GM18507 (cell line): ENCODE results near the gene RGS7.

Source experiments
- DNase-seq: peaks from one replicate; pipeline ENCODE4 v3.0.0; 2011; ENCODE audit warnings: low read depth; ENCODE audit not compliant: insufficient read length; ENCODE audit errors: extremely low spot score
- FAIRE-seq: peaks from 2 replicates; lab custom pipeline; 2011; peaks lifted over from hg19 to GRCh38; lab: Jason Lieb, UNC

Gene RGS7

GRCh38 chr1:240967070-240967724 lies 389.8 kb downstream of the RGS7 start:
- FAIRE-seq (no peak), DNase-seq (no peak)

DNA sequence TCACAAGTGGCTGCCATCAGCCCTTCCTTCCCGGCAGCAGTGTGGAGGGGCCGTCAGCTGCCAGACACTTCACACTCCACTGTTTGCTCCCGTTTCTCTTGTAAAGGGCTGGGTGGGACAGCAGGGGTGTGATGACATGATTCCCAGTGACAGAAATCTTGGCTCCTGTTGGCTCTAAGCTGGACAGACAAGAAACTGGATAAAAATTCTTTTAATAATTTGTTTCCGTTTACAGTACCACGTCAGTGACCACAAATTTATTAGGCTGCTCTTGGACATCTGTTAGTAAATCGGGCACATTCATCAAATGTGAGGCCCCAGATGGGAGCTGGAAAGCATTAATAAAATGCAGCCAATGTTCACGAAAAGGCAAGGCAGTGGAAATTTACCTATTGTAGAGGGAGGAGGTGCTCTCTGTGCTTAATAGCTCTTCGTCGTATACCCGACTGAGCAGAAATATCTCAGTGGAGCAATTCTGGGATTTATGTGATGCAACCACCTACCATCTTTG lies 391.4 kb downstream of the RGS7 start:
- FAIRE-seq (no peak), DNase-seq (no peak)

DNA sequence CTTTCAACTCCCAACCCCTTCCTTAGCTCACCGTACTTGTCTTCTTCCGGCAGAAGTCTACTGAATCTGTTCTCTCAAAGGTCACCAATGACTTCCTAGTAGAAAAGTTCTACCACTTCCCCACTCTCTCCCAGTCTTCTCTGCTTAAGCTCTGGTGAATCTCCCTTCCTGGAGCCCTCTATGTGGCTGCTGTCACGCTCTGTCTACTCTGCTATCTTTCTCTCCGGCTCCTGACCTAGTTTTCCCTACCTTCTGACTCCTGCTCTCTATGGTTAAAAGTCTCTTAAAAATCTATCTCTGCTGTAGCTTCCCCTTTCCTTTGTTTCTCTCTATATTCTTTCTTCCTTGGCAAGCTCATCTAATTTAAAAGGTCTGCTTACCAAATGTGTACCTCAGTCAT lies 394.9 kb downstream of the RGS7 start:
- FAIRE-seq (no peak), DNase-seq (no peak)

DNA sequence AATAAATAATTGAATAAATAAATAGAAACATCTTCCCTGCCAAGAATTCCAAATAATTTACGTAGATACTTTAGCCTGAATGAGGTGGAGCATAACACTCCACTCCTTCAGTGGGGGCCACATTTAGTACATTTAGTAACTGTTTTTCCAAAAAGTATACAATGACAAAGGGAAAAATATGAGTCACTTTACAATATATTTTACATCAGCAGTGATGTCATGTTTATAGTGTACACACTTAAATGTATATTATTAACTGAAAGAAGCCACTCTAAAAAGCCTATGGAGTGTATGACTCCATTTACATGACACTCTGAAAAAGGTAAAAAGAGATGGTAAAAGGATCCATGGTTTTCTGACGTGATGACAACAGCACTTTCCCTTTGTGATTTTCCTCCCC lies 400.6 kb downstream of the RGS7 start:
- DNase-seq = no peak
- FAIRE-seq = no peak

DNA sequence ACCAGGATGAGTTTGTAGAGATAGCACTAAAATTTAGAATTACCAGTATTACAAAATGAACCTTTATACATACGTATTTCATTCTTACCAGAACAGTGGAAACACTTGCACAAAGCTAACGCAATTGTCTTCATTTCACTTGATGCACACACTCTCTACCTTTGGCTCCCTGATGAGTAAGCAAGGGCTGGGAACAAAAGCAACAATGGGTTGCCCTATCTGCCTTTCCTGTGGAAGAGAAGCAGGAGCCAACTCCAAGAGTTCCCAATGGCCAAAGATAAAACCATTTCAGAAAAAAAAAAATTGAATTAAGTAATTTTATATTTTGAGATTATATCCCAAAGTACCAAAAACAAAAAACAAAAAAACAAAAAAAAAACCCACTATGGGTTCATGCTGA lies 401.0 kb downstream of the RGS7 start:
- no peak for DNase-seq
- no peak for FAIRE-seq

- DNase-seq (no peak), FAIRE-seq (no peak)
Observed at GRCh38 chr1:240947438-240948224, 409.4 kb downstream of the RGS7 start.

- DNase-seq = peak; percentile 2
- no peak for FAIRE-seq
Observed at GRCh38 chr1:240946926-240947325, 410.1 kb downstream of the RGS7 start.

GRCh38 chr1:240942901-240943300 lies 414.1 kb downstream of the RGS7 start:
- no peak for DNase-seq
- no peak for FAIRE-seq

- FAIRE-seq (no peak), DNase-seq (no peak)
Observed at GRCh38 chr1:240941701-240942370, 415.2 kb downstream of the RGS7 start.

DNA sequence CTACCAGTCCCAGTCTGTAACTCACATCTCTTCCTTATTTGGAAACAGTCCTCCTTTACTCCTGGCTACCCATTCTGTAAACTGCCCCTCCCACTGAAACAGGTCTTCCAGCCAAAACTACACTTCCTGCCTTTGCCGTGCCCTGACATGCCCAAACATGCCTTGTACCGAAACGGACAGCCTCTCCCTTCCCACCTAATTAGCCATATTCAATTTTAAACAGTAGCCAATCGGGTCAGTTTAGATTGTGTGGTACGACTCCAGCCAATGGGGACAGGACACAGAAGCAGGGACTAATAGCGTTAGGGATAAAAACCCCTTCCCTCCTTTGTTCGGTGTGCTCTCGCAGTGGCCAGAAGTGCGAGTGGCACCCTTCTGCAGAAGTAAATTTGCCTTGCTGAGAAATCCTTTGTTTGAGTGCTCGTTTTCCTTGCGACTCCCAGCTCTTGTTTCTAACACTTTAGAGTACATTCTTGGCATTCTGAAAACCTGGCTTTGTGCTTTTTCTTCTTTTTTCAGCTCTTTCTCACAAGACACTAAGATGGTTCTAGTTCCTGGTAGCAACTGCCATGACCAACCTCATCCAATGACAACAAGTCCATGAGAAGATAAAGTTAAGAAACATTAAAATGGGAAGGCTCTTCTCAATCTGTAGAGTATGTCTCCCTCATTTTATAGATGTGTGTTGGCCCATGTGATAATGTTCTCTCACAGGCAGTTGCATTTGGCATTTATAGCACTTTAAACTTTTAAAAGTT lies 419.9 kb downstream of the RGS7 start:
- DNase-seq (no peak), FAIRE-seq (no peak)

- FAIRE-seq = no peak
- DNase-seq = no peak
Observed at GRCh38 chr1:240935920-240936319, 421.1 kb downstream of the RGS7 start.

- no peak for DNase-seq
Observed at GRCh38 chr1:240931031-240931430, 426.0 kb downstream of the RGS7 start.

GRCh38 chr1:240928265-240928664 lies 428.7 kb downstream of the RGS7 start:
- no peak for FAIRE-seq
- DNase-seq = no peak

More at GRCh38 chr1:240931031-240931430, 426.0 kb downstream of the RGS7 start:
- FAIRE-seq = no peak

DNA sequence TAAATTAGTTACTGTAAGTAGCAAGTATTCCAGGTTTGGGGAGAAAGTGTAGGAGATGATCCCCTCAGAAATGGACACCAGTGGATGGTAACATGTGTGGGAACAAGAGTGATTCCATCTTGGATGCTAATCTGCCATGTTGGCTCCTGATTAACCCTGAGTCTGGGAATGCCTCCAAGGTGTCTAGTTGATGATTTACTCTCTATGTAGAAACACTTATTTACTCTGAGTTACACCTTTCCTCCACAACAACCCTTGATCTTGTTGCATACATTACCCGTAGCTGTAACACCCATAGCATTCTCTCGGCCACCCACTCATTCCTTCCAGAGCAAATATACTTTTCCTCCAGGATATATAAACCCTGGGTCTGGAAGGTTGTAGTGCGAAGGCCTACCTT lies 429.2 kb downstream of the RGS7 start:
- DNase-seq (no peak), FAIRE-seq (no peak)

- no peak for DNase-seq
- no peak for FAIRE-seq
Observed at GRCh38 chr1:240925273-240925672, 431.7 kb downstream of the RGS7 start.

DNA sequence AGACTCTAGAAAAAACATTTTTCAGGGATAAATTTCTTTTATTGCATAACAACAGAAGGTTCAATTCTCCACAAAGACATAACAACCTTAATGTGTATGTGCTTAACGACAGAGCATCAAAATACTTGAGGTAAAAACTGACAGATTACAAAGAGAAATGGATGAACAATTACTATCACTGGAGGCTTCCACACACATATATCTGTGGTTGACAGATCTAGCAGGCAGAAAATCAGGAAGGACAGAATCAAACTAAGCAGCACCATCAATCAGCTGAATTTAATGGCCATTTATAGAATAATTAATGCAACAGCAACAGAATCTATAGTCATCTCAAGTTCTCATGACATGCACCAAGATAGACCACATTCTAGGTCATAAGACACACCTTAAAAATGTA lies 439.0 kb downstream of the RGS7 start:
- FAIRE-seq (no peak), DNase-seq (no peak)

- DNase-seq (no peak), FAIRE-seq (no peak)
Observed at GRCh38 chr1:240914506-240914905, 442.5 kb downstream of the RGS7 start.

DNA sequence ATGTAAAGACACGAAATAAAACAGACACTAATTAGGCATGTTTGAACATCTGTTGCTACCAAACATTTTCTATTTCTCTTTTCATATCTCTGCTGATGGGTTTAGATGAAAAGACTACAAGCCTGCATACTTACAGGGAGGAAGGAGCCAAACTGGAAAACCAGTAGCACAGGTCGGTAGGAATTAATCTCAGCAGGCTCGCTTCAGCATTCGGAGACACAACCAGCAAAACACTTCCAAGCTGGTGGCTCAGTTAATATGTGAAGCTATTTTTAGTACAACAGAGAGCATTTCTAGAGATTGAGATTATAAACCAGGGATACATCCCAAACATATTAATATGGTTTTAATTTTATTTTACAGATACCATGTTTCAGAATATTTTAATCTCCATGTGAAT lies 444.2 kb downstream of the RGS7 start:
- no peak for FAIRE-seq
- no peak for DNase-seq

GRCh38 chr1:240909701-240910457 lies 447.1 kb downstream of the RGS7 start:
- DNase-seq (no peak), FAIRE-seq (no peak)
